HepG2 (cell line): Measurements from ENCODE around the gene ZMYND10. TPM values are rescaled to one million over a fixed set of nuclear protein-coding genes. Genes with fewer than 3 reads are reported as not detected.

Experiments used
- FOXP4 ChIP-seq: sonication (generic); formaldehyde crosslinking; IDR thresholded peaks from 2 replicates; pipeline ENCODE4 v1.4.0; 2020; ENCODE audit warnings: missing genetic modification reagents
- GABPA ChIP-seq, 2 experiments: IDR thresholded peaks; 2 replicates each; pipeline ENCODE4 v1.6.1; 2011 to 2016; ENCODE audit warnings: low read depth in 2 of 2, low read length in 1 of 2, missing biosample characterization in 1 of 2, missing genetic modification characterization in 1 of 2
- ISX ChIP-seq: sonication (generic); formaldehyde crosslinking; conservative IDR thresholded peaks from 2 replicates; pipeline ENCODE4 v1.5.0; 2020; ENCODE audit warnings: missing genetic modification reagents
- KDM2A ChIP-seq: sonication (generic); formaldehyde crosslinking; IDR thresholded peaks from 2 replicates; pipeline ENCODE4 v1.4.0; 2020; ENCODE audit warnings: low read depth, missing genetic modification reagents, borderline replicate concordance
- NFAT5 ChIP-seq: sonication (generic); formaldehyde crosslinking; IDR thresholded peaks from 2 replicates; pipeline ENCODE4 v1.4.0; 2020; ENCODE audit warnings: missing genetic modification reagents
- POLR2AphosphoS2 ChIP-seq: IDR thresholded peaks from 2 replicates; pipeline ENCODE4 v1.6.1; 2011; ENCODE audit warnings: low read depth, low read length, improper control_type of control experiment
- SUZ12 ChIP-seq: fragments of 150-350 bp; IDR thresholded peaks from 2 replicates; pipeline ENCODE4 v1.6.1; 2014; ENCODE audit warnings: low read depth, low read length
- ZMAT3 ChIP-seq: sonication (generic); formaldehyde crosslinking; conservative IDR thresholded peaks from 2 replicates; pipeline ENCODE4 v1.7.0; 2021; ENCODE audit warnings: missing genetic modification reagents
- ZNF512 ChIP-seq: sonication (generic); formaldehyde crosslinking; IDR thresholded peaks from 2 replicates; pipeline ENCODE4 v1.4.0; 2020; ENCODE audit warnings: mild to moderate bottlenecking, missing genetic modification reagents
- ZNF672 ChIP-seq: sonication (generic); formaldehyde crosslinking; IDR thresholded peaks from 2 replicates; pipeline ENCODE4 v1.8.1; 2022; ENCODE audit warnings: missing genetic modification reagents
- ZNF704 ChIP-seq: sonication (generic); formaldehyde crosslinking; IDR thresholded peaks from 2 replicates; pipeline ENCODE4 v1.8.1; 2023; ENCODE audit warnings: mild to moderate bottlenecking, inconsistent platforms, moderate library complexity, missing genetic modification reagents, borderline replicate concordance
- ZNF737 ChIP-seq: sonication (generic); formaldehyde crosslinking; IDR thresholded peaks from 2 replicates; pipeline ENCODE4 v1.5.0; 2020; ENCODE audit warnings: missing genetic modification reagents, mild to moderate bottlenecking, borderline replicate concordance
- ZNF879 ChIP-seq: sonication (generic); formaldehyde crosslinking; IDR thresholded peaks from 2 replicates; pipeline ENCODE4 v1.8.1; 2023; ENCODE audit warnings: missing genetic modification reagents
- ZXDC ChIP-seq: sonication (generic); formaldehyde crosslinking; IDR thresholded peaks from 2 replicates; pipeline ENCODE4 v1.5.0; 2020; ENCODE audit warnings: mild to moderate bottlenecking, missing genetic modification reagents
- polyA plus RNA-seq, 8 experiments: library from polyadenylated mRNA; depleted of rRNA in 3 of 8; stranded (reverse) in 7 of 8; unstranded in 1 of 8; fragments of >200 nt; fragmentation: Illumina TruSeq in 4 of 8; extraction: Trizol in 4 of 8; gene quantifications; 2 replicates each; pipeline versions ENCODE4 v1.2.1 to v1.2.3, GENCODE V29; 2011 to 2016; ENCODE audit warnings: low read depth in 4 of 8, missing spikeins in 1 of 8, mixed read lengths in 1 of 8; ENCODE audit not compliant: insufficient read depth in 1 of 8
- total RNA-seq, 5 experiments: library from RNA; depleted of rRNA; stranded (reverse); fragments of >200 nt; fragmentation: Illumina TruSeq; extraction: Trizol; gene quantifications; 2 replicates each; pipeline ENCODE4 v1.2.3, GENCODE V29; 2016; ENCODE audit warnings: low read depth in 1 of 5

Gene ZMYND10
- total and polyA plus RNA-seq, 2 of the 13 experiments (the other 11 are each of a cell fraction or from before 2014, with no cell fraction given) = 0.60 to 0.74 TPM

GRCh38 chr3:50358911-50359759 is 13.6 kb upstream of the ZMYND10 start, which contains the start of gene TMEM115 (continued):
- TF ChIP-seq ZMAT3 (CRISPR knock-in tag) (0 out of 2 replicates have a peak, but pooled peaks have one; percentile 63), ZXDC (CRISPR knock-in tag) (no peak), NFAT5 (CRISPR knock-in tag) (no peak), ZNF672 (no peak), ZNF737 (CRISPR knock-in tag) (no peak), ZNF879 (CRISPR knock-in tag) (no peak), ISX (CRISPR knock-in tag) (no peak), POLR2AphosphoS2 (no peak), FOXP4 (CRISPR knock-in tag) (peak; percentile 32; the same call in 1 of the 2 replicates), SUZ12 (peak; percentile 100), GABPA (IDR thresholded peaks at IDR 0.05; ENCODE audit: low read depth, low read length) (no peak), GABPA (CRISPR knock-in tag; IDR thresholded peaks at IDR 0.05; ENCODE audit: low read depth) (peak; percentile 97), ZNF512 (CRISPR knock-in tag) (no peak), ZNF704 (CRISPR knock-in tag) (peak; percentile 94), KDM2A (CRISPR knock-in tag) (peak; percentile 96)
